DOHH2 (cell line): Measurements from ENCODE around the gene MC1R.

Experiments
- H3F3A ChIP-seq: fragments of 200-600 bp; sonication (generic), shearing (Covaris generic); 2 replicates; pipeline ENCODE4 v1.6.0; 2016; ENCODE audit warnings: antibody characterized with exemption, mild to moderate bottlenecking; ENCODE audit not compliant: control insufficient read depth, insufficient read depth
- H3K27ac ChIP-seq: fragments of 200-600 bp; sonication (generic); 2 replicates; pipeline ENCODE4 v1.5.1; 2014; ENCODE audit warnings: low read depth, mild to moderate bottlenecking, low read length, moderate library complexity
- H3K27me3 ChIP-seq: fragments of 200-600 bp; sonication (generic); 2 replicates; pipeline ENCODE4 v1.6.1; 2014; ENCODE audit warnings: mild to moderate bottlenecking, low read length, mixed read lengths; ENCODE audit not compliant: control insufficient read depth
- H3K36me3 ChIP-seq: fragments of 200-600 bp; sonication (generic); 2 replicates; pipeline ENCODE4 v1.6.1; 2014; ENCODE audit warnings: mild to moderate bottlenecking, low read length, moderate library complexity, mixed read lengths; ENCODE audit not compliant: control insufficient read depth
- H3K4me1 ChIP-seq: fragments of 200-600 bp; sonication (generic); 2 replicates; pipeline ENCODE4 v1.6.1; 2014; ENCODE audit warnings: mild to moderate bottlenecking, low read length, mixed read lengths; ENCODE audit not compliant: control insufficient read depth
- H3K4me2 ChIP-seq: fragments of 200-600 bp; sonication (generic); 2 replicates; pipeline ENCODE4 v1.6.0; 2014; ENCODE audit warnings: mild to moderate bottlenecking, low read length, moderate library complexity
- H3K4me3 ChIP-seq: fragments of 200-600 bp; sonication (generic); 2 replicates; pipeline ENCODE4 v1.5.1; 2014; ENCODE audit warnings: mild to moderate bottlenecking, low read length, mixed read lengths
- H3K79me2 ChIP-seq: fragments of 200-600 bp; sonication (generic); 2 replicates; pipeline ENCODE4 v1.6.1; 2014; ENCODE audit warnings: mild to moderate bottlenecking, low read length, mixed read lengths; ENCODE audit not compliant: control insufficient read depth
- H3K9me2 ChIP-seq: fragments of 200-600 bp; sonication (generic); replicated peaks from 2 replicates; pipeline ENCODE4 v1.6.1; 2014; ENCODE audit warnings: mild to moderate bottlenecking, low read length, mixed read lengths; ENCODE audit not compliant: control insufficient read depth
- H3K9me3 ChIP-seq: fragments of 200-600 bp; sonication (generic); 2 replicates; pipeline ENCODE4 v1.6.1; 2014; ENCODE audit warnings: antibody characterized with exemption, low read length, mixed read lengths; ENCODE audit not compliant: control insufficient read depth, insufficient read depth
- H4K20me1 ChIP-seq: fragments of 200-600 bp; sonication (generic); 2 replicates; pipeline ENCODE4 v1.6.0; 2014; ENCODE audit warnings: low read depth, mild to moderate bottlenecking, antibody characterized with exemption, low read length, moderate library complexity; ENCODE audit not compliant: control insufficient read depth, insufficient read depth
- CTCF ChIP-seq: fragments of 200-600 bp; sonication (generic); IDR thresholded peaks from one replicate; pipeline ENCODE4 v1.5.1; 2014; ENCODE audit warnings: antibody characterized with exemption, mild to moderate bottlenecking, low read depth, low read length; ENCODE audit not compliant: poor library complexity, severe bottlenecking
- EZH2phosphoT487 ChIP-seq: fragments of 200-600 bp; sonication (generic); IDR thresholded peaks from 2 replicates; pipeline ENCODE4 v1.6.1; 2017; ENCODE audit warnings: borderline replicate concordance, mild to moderate bottlenecking, antibody characterized with exemption, low read length, moderate library complexity, mixed read lengths

MC1R gene

GRCh38 chr16:89884041-89884421 is 34.6 kb upstream of the MC1R start:
- Histone ChIP-seq H3K4me2 (no peak overlapping the region), H3K9me3 (no peaks in the 10 kb centered on the region), H3K27ac (no peak overlapping the region), H3K36me3 (peaks cover 68% of the 10 kb centered on the region), H3K4me1 (no peaks in the 10 kb centered on the region), H3K27me3 (no peaks in the 10 kb centered on the region), H3K4me3 (no peak overlapping the region), H3F3A (no peaks in the 10 kb centered on the region), H4K20me1 (no peaks in the 10 kb centered on the region), H3K79me2 (peaks cover 45% of the 10 kb centered on the region), H3K9me2 (no peaks in the 10 kb centered on the region)
- no peak for TF ChIP-seq EZH2phosphoT487
- TF ChIP-seq CTCF, result no peak

- H3K9me2 ChIP-seq, result no peaks in the 10 kb centered on the region
- H3K36me3 ChIP-seq, result peaks cover 65% of the 10 kb centered on the region
- H4K20me1 ChIP-seq, result no peaks in the 10 kb centered on the region
- H3F3A ChIP-seq, result no peaks in the 10 kb centered on the region
- no peak overlapping the region for H3K27ac ChIP-seq
- no peaks in the 10 kb centered on the region for H3K27me3 ChIP-seq
- H3K4me2 ChIP-seq, result no peak overlapping the region
- H3K9me3 ChIP-seq, result no peaks in the 10 kb centered on the region
- no peak overlapping the region for H3K4me3 ChIP-seq
- H3K4me1 ChIP-seq, result no peaks in the 10 kb centered on the region
- peaks cover 19% of the 10 kb centered on the region for H3K79me2 ChIP-seq
- TF ChIP-seq EZH2phosphoT487 (no peak), CTCF (no peak)
These were observed 31.4 kb upstream of the MC1R start for GRCh38 chr16:89887243-89887642.

GRCh38 chr16:89890200-89890599 is 28.5 kb upstream of the MC1R start:
- Histone ChIP-seq H3K4me3 (no peak overlapping the region), H4K20me1 (no peaks in the 10 kb centered on the region), H3K4me2 (no peak overlapping the region), H3K79me2 (peaks cover 3% of the 10 kb centered on the region; the same call in 1 of the 2 replicates), H3K27ac (no peak overlapping the region), H3K4me1 (no peaks in the 10 kb centered on the region), H3K9me2 (no peaks in the 10 kb centered on the region), H3F3A (no peaks in the 10 kb centered on the region), H3K36me3 (peaks cover 72% of the 10 kb centered on the region), H3K9me3 (no peaks in the 10 kb centered on the region), H3K27me3 (no peaks in the 10 kb centered on the region)
- no peak for TF ChIP-seq CTCF
- TF ChIP-seq EZH2phosphoT487, result no peak
